ENCODE results near the gene PLA2G4A. TPM values are rescaled to one million over a fixed set of nuclear protein-coding genes. Genes with fewer than 3 reads are reported as not detected.

The PLA2G4A gene
- total RNA-seq, 1 experiment from 2014 or later = 8.6 TPM

DNA sequence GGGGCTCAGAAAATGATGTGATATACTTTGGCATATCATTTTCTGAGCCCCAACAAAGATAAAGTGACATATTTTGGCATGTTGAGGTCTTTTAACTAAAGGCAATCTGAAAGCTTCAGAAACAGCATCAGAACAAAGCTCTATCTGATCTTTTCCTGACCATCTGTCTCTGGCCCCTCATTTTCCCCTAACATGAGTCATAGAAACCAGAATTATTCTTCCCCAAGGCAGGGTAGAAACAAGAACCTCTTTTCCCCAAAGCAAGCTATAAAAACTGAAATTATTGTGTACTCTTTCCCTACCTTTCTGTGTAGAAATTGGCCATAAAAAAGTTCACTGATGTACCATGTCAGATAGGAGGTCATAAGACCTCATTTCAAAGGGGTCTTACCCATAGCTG is 48.7 kb upstream of the PLA2G4A start:
- Histone ChIP-seq H3K27me3 (ENCODE audit: insufficient read depth, low read length) (no peaks in the 10 kb centered on the region), H2AFZ (ENCODE audit: low read depth, low read length, poor library complexity, severe bottlenecking) (no peak overlapping the region)
- RAD21 ChIA-PET (ENCODE audit: low non-redundant PET in 1 of 2, low total read pairs in 2 of 2, uncharacterized antibody in 2 of 2, unreplicated experiment in 2 of 2) = no interaction called here

More for the DNA sequence above, 48.7 kb upstream of the PLA2G4A start:
- Histone ChIP-seq H3K9me3 (ENCODE audit: control insufficient read depth in 1 of 2, insufficient read depth in 1 of 2, low read depth in 1 of 2, low read length in 2 of 2) (no peaks in the 10 kb centered on the region), H3K79me2 (ENCODE audit: insufficient read depth, low read length) (no peaks in the 10 kb centered on the region), H3K27ac (ENCODE audit: low read depth, low read length) (no peak overlapping the region), H3K9ac (ENCODE audit: low read length) (no peak overlapping the region), H3K4me3 (replicated peaks in 1 of 2; ENCODE audit: low read depth in 1 of 2, low read length in 2 of 2) (no peak overlapping the region), H3K4me1 (ENCODE audit: control insufficient read depth in 1 of 2, insufficient read depth in 2 of 2, low read length in 2 of 2) (no peaks in the 10 kb centered on the region), H3K4me2 (ENCODE audit: low read length) (no peak overlapping the region), H3K36me3 (ENCODE audit: control insufficient read depth in 1 of 2, insufficient read depth in 2 of 2, low read length in 2 of 2) (no peaks in the 10 kb centered on the region), H3K9me2 (ENCODE audit: insufficient read depth) (no peaks in the 10 kb centered on the region), H4K20me1 (ENCODE audit: insufficient read depth) (no peaks in the 10 kb centered on the region)
- POLR2A ChIA-PET = no interaction called here
- no peak for ATAC-seq
- TF ChIP-seq EGR1 (IDR thresholded peaks at IDR 0.05; ENCODE audit: low read depth) (no peak), ZFX (IDR thresholded peaks at IDR 0.05) (no peak), CBX3 (IDR thresholded peaks at IDR 0.05; ENCODE audit: low read depth) (no peak), YY1 (IDR thresholded peaks at IDR 0.05; ENCODE audit: extremely low read depth, insufficient replicate concordance, low read depth, low read length) (no peak), SP1 (IDR thresholded peaks at IDR 0.05; ENCODE audit: low read depth) (no peak), TCF7L2 (IDR thresholded peaks at IDR 0.05; ENCODE audit: borderline replicate concordance, extremely low read depth, insufficient read depth, insufficient read length) (no peak), RAD21 (IDR thresholded peaks at IDR 0.05; ENCODE audit: low read depth) (no peak), JUND (IDR thresholded peaks at IDR 0.05) (no peak), ZNF274 (IDR thresholded peaks at IDR 0.05; ENCODE audit: low read depth, low read length) (no peak), EZH2 (IDR thresholded peaks at IDR 0.05) (no peak), CEBPB (IDR thresholded peaks at IDR 0.05; ENCODE audit: low read depth) (no peak), POLR2A (IDR thresholded peaks at IDR 0.05; ENCODE audit: borderline replicate concordance, extremely low read depth, insufficient read depth, insufficient read length) (no peak)
- TF ChIP-seq, protein P1, sequence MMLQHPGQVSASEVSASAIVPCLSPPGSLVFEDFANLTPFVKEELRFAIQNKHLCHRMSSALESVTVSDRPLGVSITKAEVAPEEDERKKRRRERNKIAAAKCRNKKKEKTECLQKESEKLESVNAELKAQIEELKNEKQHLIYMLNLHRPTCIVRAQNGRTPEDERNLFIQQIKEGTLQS (IDR thresholded peaks at IDR 0.05) = no peak
- TF ChIP-seq, protein P2, sequence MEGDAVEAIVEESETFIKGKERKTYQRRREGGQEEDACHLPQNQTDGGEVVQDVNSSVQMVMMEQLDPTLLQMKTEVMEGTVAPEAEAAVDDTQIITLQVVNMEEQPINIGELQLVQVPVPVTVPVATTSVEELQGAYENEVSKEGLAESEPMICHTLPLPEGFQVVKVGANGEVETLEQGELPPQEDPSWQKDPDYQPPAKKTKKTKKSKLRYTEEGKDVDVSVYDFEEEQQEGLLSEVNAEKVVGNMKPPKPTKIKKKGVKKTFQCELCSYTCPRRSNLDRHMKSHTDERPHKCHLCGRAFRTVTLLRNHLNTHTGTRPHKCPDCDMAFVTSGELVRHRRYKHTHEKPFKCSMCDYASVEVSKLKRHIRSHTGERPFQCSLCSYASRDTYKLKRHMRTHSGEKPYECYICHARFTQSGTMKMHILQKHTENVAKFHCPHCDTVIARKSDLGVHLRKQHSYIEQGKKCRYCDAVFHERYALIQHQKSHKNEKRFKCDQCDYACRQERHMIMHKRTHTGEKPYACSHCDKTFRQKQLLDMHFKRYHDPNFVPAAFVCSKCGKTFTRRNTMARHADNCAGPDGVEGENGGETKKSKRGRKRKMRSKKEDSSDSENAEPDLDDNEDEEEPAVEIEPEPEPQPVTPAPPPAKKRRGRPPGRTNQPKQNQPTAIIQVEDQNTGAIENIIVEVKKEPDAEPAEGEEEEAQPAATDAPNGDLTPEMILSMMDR (IDR thresholded peaks at IDR 0.05 in 2 of 3, conservative IDR thresholded peaks at IDR 0.05 in 1 of 3; ENCODE audit: borderline replicate concordance in 1 of 3, insufficient read depth in 1 of 3, low read depth in 2 of 3, low read length in 2 of 3) = no peak
- TF ChIP-seq, protein P3, sequence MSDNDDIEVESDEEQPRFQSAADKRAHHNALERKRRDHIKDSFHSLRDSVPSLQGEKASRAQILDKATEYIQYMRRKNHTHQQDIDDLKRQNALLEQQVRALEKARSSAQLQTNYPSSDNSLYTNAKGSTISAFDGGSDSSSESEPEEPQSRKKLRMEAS (IDR thresholded peaks at IDR 0.05) = no peak
- BruUV-seq (replicated peaks) = no TSS peak
- CTCF ChIA-PET = no interaction called here
- no peak for DNase-seq (ENCODE audit: low read depth, low spot score)
- intact Hi-C loops (cut with micrococcal nuclease) = no loop called here
